KMS-11 (cell line): ENCODE results near the gene BABAM2.

Source experiments
- H2AFZ ChIP-seq: fragments of 200-600 bp; sonication (generic); 2 replicates; pipeline ENCODE4 v1.6.1; 2016; ENCODE audit warnings: antibody characterized with exemption, mixed run types, low read depth
- H3K27ac ChIP-seq: fragments of 200-600 bp; sonication (generic); 2 replicates; pipeline ENCODE4 v1.6.1; 2016; ENCODE audit warnings: mild to moderate bottlenecking, mixed run types
- H3K27me3 ChIP-seq: fragments of 200-600 bp; sonication (generic); 2 replicates; pipeline ENCODE4 v1.6.1; 2017; ENCODE audit warnings: mild to moderate bottlenecking, low read depth, mixed run types, moderate library complexity; ENCODE audit not compliant: insufficient read depth
- H3K36me3 ChIP-seq: fragments of 200-600 bp; sonication (generic); 2 replicates; pipeline ENCODE4 v1.6.1; 2017; ENCODE audit warnings: mild to moderate bottlenecking, mixed run types; ENCODE audit not compliant: insufficient read depth
- H3K4me1 ChIP-seq: fragments of 200-600 bp; sonication (generic); 2 replicates; pipeline ENCODE4 v1.6.1; 2016; ENCODE audit warnings: mild to moderate bottlenecking, low read depth, mixed run types; ENCODE audit not compliant: poor library complexity, severe bottlenecking
- H3K4me2 ChIP-seq: fragments of 200-600 bp; sonication (generic); 2 replicates; pipeline ENCODE4 v1.7.0; 2016; ENCODE audit warnings: mild to moderate bottlenecking, mixed run types
- H3K4me3 ChIP-seq: fragments of 200-600 bp; sonication (generic); IDR thresholded peaks from 2 replicates; pipeline ENCODE4 v1.6.1; 2017; ENCODE audit warnings: low read depth, low read length, mixed read lengths; ENCODE audit not compliant: insufficient read depth
- H3K79me2 ChIP-seq: fragments of 200-600 bp; sonication (generic); 2 replicates; pipeline ENCODE4 v1.6.1; 2016; ENCODE audit warnings: low read depth, mixed run types; ENCODE audit not compliant: insufficient read depth
- H3K9ac ChIP-seq: fragments of 200-600 bp; sonication (generic); 2 replicates; pipeline ENCODE4 v1.6.1; 2016; ENCODE audit warnings: mild to moderate bottlenecking, mixed run types
- H4K20me1 ChIP-seq: fragments of 200-600 bp; sonication (generic); 2 replicates; pipeline ENCODE4 v1.6.1; 2016; ENCODE audit warnings: mild to moderate bottlenecking, mixed run types; ENCODE audit not compliant: insufficient read depth
- TF ChIP-seq, protein P1 (sequence below): fragments of 200-600 bp; sonication (generic); conservative IDR thresholded peaks from 2 replicates; pipeline ENCODE4 v1.6.1; 2017; ENCODE audit warnings: low read depth, mild to moderate bottlenecking, antibody characterized with exemption, low read length, moderate library complexity, mixed read lengths

Gene BABAM2

DNA sequence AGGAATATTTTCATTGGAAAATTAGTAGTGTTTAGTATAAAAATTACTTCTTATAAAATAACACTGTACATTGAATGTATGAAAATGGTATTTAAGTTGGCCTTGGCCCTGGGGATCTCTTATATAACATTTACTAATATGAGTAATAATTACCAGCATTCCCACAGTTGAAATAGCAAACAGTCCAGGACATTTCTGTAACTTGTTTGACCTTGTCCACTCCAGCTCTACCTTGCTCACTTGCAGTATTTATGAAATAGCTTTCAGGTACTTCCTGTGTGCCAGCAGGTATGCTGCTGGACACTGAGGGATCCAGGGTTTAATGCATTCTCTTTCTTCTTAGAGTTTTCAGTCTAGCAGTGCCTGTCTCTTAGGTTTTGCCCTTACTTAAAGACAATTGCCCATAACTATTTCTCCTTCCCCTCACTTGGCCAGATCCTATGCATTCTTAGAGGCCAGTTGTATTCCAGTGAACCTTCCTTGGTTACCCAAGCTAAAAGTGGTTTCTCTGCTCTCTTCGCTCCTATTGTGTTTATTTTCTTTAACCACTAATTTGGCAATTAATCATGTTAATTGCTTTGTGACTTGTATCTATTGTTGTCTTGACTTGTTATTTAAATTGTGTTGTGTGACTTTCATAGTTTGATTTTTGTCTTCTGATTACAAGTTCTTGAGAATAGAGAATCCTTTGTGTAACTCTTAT is 25.9 kb downstream of the BABAM2 start:
- TF ChIP-seq, protein P1, sequence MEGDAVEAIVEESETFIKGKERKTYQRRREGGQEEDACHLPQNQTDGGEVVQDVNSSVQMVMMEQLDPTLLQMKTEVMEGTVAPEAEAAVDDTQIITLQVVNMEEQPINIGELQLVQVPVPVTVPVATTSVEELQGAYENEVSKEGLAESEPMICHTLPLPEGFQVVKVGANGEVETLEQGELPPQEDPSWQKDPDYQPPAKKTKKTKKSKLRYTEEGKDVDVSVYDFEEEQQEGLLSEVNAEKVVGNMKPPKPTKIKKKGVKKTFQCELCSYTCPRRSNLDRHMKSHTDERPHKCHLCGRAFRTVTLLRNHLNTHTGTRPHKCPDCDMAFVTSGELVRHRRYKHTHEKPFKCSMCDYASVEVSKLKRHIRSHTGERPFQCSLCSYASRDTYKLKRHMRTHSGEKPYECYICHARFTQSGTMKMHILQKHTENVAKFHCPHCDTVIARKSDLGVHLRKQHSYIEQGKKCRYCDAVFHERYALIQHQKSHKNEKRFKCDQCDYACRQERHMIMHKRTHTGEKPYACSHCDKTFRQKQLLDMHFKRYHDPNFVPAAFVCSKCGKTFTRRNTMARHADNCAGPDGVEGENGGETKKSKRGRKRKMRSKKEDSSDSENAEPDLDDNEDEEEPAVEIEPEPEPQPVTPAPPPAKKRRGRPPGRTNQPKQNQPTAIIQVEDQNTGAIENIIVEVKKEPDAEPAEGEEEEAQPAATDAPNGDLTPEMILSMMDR, result no peak
- Histone ChIP-seq H3K27ac (no peak overlapping the region), H3K4me2 (no peak overlapping the region), H3K79me2 (no peaks in the 10 kb centered on the region), H3K36me3 (no peaks in the 10 kb centered on the region), H3K4me3 (no peak overlapping the region), H3K9ac (no peak overlapping the region), H4K20me1 (no peaks in the 10 kb centered on the region), H3K4me1 (no peaks in the 10 kb centered on the region), H2AFZ (no peak overlapping the region), H3K27me3 (no peaks in the 10 kb centered on the region)

DNA sequence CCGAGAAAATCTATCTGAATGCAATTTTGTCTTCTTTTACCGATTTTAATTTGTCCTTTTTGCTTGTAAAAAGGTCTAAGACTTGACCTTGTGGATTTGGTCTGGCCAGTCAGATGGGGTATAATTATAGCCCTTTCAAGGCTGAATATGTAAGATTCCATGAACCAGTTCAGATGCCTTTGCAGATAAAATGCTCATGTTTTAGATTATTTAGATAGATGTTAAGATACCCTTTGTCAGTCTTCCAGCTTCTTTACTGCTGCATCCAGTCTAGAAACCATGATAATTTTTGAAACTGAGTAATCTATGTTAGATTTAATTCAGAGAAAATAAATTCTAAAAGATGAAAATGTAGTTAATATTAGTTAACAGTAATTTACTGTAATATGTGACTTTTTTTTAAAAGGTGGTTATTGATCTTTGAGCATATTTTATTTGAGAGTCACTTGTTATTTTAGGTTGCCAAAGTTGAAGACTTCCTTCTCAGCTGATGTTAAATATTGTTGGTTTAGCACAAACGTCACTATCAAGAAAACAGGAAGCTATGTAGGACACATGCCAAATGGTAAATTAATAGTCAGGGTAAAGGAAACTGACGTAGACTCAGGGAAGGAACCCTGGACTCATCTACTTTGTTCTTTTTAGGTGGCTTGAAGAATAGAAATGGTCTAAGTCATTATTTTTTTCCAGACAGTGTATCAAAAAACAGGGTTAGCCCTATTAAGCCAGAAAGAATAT is 29.8 kb downstream of the BABAM2 start:
- TF ChIP-seq, protein P1, result no peak
- Histone ChIP-seq H3K79me2 (no peaks in the 10 kb centered on the region), H3K9ac (no peak overlapping the region), H4K20me1 (no peaks in the 10 kb centered on the region), H3K36me3 (no peaks in the 10 kb centered on the region), H3K4me3 (no peak overlapping the region), H3K27ac (no peak overlapping the region), H2AFZ (no peak overlapping the region), H3K27me3 (no peaks in the 10 kb centered on the region), H3K4me2 (no peak overlapping the region), H3K4me1 (no peaks in the 10 kb centered on the region)

DNA sequence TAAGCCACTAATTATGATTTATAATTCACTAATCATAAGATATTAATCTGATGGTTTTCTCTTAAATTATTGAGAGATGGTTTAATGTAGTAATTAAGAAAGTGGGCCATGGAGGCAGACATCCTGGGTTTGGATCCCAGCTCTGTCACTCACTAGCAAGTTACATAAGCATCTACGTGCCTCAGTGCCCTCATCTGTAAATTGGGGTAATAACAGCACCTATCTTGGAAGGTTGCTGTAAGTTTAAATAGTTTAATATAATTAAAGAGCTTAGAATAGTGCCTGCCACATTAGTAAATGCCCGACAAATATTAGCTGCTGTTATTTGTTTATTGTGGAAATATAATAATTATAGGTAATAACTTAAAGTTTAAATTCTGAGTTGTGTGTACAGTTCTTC is 30.9 kb downstream of the BABAM2 start:
- H3K4me3 ChIP-seq, result no peak overlapping the region
- no peaks in the 10 kb centered on the region for H3K4me1 ChIP-seq
- no peaks in the 10 kb centered on the region for H4K20me1 ChIP-seq
- TF ChIP-seq, protein P1, result no peak
- H3K4me2 ChIP-seq, result no peak overlapping the region
- no peak overlapping the region for H3K9ac ChIP-seq
- no peaks in the 10 kb centered on the region for H3K79me2 ChIP-seq
- no peak overlapping the region for H3K27ac ChIP-seq
- no peaks in the 10 kb centered on the region for H3K36me3 ChIP-seq
- H2AFZ ChIP-seq, result no peak overlapping the region
- H3K27me3 ChIP-seq, result no peaks in the 10 kb centered on the region

DNA sequence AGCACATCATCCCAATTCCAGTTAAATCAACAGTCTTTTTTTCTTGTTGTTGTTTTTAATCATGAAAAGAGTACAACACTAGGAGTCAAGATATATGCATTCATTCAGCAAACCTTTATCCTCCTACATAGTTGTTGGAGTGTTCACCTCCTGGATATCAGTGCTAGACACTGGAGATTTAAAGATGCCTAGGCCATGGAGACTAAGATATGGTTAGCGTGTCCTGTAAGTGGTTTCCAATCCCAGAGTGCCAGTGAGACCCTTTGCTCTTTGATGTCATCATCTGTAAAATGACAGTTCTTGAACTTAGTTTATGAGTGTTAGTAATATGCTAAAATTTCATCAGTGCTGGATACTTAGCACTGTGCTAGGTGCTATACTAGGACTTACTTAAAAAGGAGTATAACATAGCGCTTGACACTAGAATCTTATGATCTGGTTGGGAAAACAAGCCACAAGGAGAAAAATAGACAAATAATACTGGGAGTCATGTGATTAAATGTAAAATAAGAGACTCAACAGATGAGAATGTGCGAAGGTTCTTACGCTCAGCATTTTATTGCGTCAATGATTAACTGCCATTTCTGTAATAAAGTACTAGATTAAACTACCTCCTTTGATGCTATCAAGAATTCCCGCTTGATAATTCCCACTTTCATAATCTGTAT is 31.5 kb downstream of the BABAM2 start:
- Histone ChIP-seq H3K4me3 (no peak overlapping the region), H3K27me3 (no peaks in the 10 kb centered on the region), H3K9ac (no peak overlapping the region), H2AFZ (no peak overlapping the region), H3K4me2 (no peak overlapping the region), H3K79me2 (no peaks in the 10 kb centered on the region), H3K27ac (no peak overlapping the region), H4K20me1 (no peaks in the 10 kb centered on the region), H3K4me1 (no peaks in the 10 kb centered on the region), H3K36me3 (no peaks in the 10 kb centered on the region)
- TF ChIP-seq, protein P1, result no peak
